Ectodermal cell (in vitro differentiated cells): ENCODE results near the gene NTN1.

Experiments
- H3K27ac ChIP-seq: 2 replicates; pipeline ENCODE4 v1.7.0; 2013; ENCODE audit warnings: mild to moderate bottlenecking, low read depth, low read length; ENCODE audit not compliant: insufficient read depth, poor library complexity, severe bottlenecking
- H3K27me3 ChIP-seq: 2 replicates; pipeline ENCODE4 v1.7.0; 2013; ENCODE audit warnings: mild to moderate bottlenecking, low read length; ENCODE audit not compliant: insufficient read depth, control insufficient read depth, poor library complexity, severe bottlenecking
- H3K36me3 ChIP-seq: one replicate; pipeline ENCODE4 v1.7.0; 2013; ENCODE audit warnings: low read length; ENCODE audit not compliant: control insufficient read depth, insufficient read depth
- H3K4me1 ChIP-seq: one replicate; pipeline ENCODE4 v1.7.0; 2013; ENCODE audit warnings: low read length; ENCODE audit not compliant: control insufficient read depth, insufficient read depth
- H3K4me3 ChIP-seq: 2 replicates; pipeline ENCODE4 v1.7.0; 2013; ENCODE audit warnings: low read depth, low read length, control low read depth; ENCODE audit not compliant: insufficient read depth
- H3K9me3 ChIP-seq: 2 replicates; pipeline ENCODE4 v1.7.0; 2013; ENCODE audit warnings: mild to moderate bottlenecking, low read length, moderate library complexity; ENCODE audit not compliant: control insufficient read depth
- WGBS, 2 experiments: methylation state at CpG; one replicate each; pipeline ENCODE4 v1.1.7; 2013; ENCODE audit warnings: missing lambda C conversion rate in 2 of 2; 5-methylcytosine and 5-hydroxymethylcytosine counted together

The NTN1 gene

DNA sequence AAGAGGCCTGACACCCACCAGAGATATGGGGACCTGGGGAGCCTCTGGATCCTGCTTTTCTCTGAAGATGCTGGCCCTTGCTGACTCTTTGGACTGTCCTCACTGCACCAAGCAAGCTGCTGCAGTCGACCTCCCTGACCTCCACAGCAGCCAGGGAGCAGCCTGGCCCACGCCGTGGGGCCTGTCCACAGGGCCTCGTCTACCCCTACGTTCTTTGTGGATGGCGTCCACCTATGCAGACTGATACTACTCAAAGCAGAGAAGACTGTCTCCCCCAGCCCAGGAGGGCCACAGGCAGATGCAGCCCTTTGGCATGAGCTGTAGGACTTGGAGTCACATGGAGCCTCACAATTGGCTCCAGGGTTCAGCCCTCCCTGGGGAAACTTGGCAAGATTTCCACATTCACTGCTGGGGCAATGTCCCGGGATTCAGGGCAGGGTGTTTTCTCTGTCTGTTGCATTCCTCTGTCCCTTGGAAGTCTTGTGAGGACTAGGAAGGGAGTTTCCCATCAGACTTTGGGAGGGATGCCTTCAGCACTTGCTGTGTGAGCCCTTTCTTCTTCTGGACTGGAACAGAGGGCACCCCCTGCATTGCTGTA, 152.2 kb downstream of the NTN1 start:
- Histone ChIP-seq H3K27me3 (peaks cover 4% of the 10 kb centered on the region), H3K27ac (no peak overlapping the region), H3K4me1 (peaks cover 7% of the 10 kb centered on the region), H3K9me3 (no peaks in the 10 kb centered on the region), H3K36me3 (no peaks in the 10 kb centered on the region), H3K4me3 (no peak overlapping the region)
- WGBS, 2 experiments: 82 to 86% methylated on average over 7 of the region's 7 CpGs

DNA sequence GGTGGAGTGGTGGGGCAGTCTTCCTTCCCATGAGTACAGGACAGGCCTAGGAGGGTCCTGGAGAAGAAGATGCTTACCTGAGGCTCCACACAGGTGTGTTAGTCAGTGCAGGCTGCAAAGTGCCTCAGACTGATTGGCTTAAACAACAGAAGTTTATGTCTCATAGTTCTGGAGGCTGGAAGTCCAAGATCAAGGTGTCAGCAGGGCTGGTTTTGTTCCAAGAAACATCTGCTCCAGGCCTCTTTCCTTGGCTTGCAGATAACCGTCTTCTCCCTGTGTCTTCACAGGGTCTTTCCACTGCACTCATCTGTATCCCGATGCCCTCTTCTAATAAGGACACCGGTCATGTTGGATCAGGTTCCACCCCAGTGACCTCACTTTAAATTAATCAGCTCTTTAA, 153.0 kb downstream of the NTN1 start:
- peaks cover 4% of the 10 kb centered on the region for H3K27me3 ChIP-seq
- H3K9me3 ChIP-seq: no peaks in the 10 kb centered on the region
- H3K4me3 ChIP-seq: no peak overlapping the region
- H3K4me1 ChIP-seq: peaks cover 15% of the 10 kb centered on the region
- WGBS, 2 experiments: 94 to 99% methylated on average over 3 of the region's 3 CpGs
- H3K36me3 ChIP-seq: no peaks in the 10 kb centered on the region
- no peak overlapping the region for H3K27ac ChIP-seq

DNA sequence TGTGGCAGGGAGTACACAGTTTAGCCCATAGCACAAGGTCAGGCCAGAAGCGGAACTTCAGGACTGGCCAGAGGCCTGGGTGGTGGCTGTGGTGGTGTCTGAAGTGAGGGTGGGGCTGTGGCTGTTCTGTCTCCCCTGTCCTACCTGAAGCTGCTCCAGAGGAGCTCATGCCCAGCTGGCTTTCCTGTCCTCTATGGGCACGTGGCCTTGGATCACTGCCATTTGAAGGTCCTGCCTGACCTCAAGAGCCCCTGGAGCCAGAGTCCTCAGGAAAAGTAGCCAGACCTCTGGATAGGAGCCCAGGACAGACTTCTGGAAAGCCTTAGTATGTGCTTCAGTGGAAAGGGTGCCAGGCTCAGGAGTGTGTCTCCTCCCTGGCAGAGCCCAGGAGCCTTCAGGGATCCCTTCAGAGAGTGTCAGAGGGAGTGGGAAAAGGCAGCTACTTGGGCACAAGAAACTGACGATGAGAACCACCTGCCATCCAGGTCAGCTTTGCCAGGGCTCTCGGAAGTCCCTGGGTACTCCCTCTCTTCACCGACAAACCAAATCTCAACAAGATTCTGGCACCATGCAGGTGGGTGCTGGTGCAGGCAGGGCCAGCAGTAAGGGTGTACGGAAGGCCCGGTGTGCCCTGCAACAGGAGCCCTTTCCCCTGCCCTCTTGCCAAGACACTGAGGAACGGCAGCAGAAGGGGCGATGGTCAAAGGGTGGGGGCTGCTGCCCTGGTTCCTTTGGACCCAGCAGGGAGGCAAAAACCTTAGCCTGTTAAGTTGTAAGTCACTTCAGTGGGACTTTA, 153.7 kb downstream of the NTN1 start:
- 94 to 97% methylated on average over 9 of the region's 9 CpGs for WGBS, 2 experiments
- no peak overlapping the region for H3K4me3 ChIP-seq
- no peaks in the 10 kb centered on the region for H3K36me3 ChIP-seq
- H3K9me3 ChIP-seq: no peaks in the 10 kb centered on the region
- peaks cover 16% of the 10 kb centered on the region for H3K4me1 ChIP-seq
- peaks cover 4% of the 10 kb centered on the region for H3K27me3 ChIP-seq
- H3K27ac ChIP-seq: no peak overlapping the region

DNA sequence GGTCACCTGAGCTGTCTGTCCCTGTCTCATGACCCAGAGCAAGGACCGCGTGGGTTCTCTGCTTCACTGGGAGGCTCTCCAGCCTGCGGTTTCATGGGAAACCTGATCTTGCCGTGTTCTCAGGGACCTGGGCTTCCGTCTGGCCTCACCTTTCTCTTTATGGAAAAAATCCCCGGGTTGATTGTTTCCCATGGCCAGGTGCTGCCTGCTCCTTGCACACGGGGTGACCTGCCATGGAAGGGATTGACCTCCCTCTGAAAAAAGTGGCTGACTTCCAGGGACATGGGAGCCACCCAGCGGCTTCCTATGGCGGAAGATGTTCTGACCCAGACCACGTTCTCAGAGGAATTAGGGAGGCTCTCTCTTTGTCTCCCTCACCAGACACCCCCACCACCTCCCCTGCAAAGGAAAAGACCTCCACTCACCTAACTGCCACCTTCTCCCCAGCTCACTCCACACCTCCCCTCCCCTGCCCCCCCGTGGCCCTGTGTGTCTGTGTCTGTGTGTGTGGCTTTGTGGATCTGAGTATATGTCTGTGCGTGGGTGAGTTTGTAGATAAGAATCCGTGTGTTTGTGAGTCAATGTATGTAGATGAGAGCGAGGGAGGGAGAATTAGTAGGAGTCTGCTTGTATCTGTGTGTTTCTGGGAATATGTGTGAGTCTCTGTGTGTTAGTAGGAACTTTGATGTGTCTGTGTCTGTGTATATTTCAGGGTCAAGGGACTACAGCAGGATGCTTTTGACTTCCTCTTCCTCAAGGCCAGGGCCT, 154.6 kb downstream of the NTN1 start:
- Histone ChIP-seq H3K27ac (no peak overlapping the region), H3K36me3 (no peaks in the 10 kb centered on the region), H3K27me3 (peaks cover 4% of the 10 kb centered on the region), H3K9me3 (no peaks in the 10 kb centered on the region), H3K4me1 (peaks cover 16% of the 10 kb centered on the region), H3K4me3 (no peak overlapping the region)
- 92 to 93% methylated on average over 13 to 14 of the region's 14 CpGs for WGBS, 2 experiments

DNA sequence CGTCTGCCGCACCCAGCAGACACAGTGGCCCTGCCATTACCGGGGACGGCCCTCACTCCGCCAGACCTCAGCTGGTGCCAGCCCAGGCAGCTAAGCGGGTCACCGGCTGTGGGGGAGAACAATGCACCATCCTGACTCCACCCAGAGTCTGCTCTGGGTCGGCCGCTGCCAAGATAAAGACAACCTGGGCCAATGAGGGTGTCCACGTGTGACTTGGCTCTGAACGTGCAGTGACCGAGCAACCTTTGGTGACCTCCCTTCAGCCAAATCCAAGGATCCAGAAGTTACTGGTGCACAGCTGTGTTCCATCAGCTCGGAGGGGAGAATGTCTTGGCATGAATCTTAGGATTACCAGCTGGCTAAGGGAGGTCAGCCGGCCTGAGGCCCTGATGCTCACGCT, 155.9 kb downstream of the NTN1 start:
- peaks cover 4% of the 10 kb centered on the region for H3K27me3 ChIP-seq
- no peaks in the 10 kb centered on the region for H3K9me3 ChIP-seq
- H3K4me1 ChIP-seq: peaks cover 8% of the 10 kb centered on the region
- H3K36me3 ChIP-seq: no peaks in the 10 kb centered on the region
- WGBS, 2 experiments: 93 to 94% methylated on average over 15 of the region's 15 CpGs
- no peak overlapping the region for H3K4me3 ChIP-seq
- H3K27ac ChIP-seq: no peak overlapping the region

DNA sequence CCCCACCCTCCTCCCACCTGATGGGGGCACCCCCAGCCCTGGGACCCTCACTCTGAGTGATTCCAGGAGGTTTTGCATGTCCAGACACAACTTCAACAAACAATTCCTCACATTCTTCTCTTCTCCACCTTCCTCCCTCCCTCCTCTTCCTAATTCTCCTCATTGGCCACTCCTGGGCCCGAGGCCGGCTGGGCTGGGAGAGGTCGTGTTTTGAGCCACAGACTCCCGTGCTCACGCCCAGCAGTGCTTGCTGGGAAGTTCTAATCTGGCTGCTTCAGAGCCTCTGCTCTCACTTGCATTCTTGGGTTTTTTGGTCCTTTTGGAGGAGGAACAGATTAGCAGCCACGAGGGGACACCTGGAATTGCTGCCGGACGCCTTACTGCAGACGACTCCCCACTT, 157.0 kb downstream of the NTN1 start:
- Histone ChIP-seq H3K27me3 (peaks cover 4% of the 10 kb centered on the region), H3K9me3 (no peaks in the 10 kb centered on the region), H3K4me3 (no peak overlapping the region), H3K27ac (no peak overlapping the region), H3K4me1 (peaks cover 8% of the 10 kb centered on the region), H3K36me3 (no peaks in the 10 kb centered on the region)
- 84 to 88% methylated on average over 9 of the region's 9 CpGs for WGBS, 2 experiments

DNA sequence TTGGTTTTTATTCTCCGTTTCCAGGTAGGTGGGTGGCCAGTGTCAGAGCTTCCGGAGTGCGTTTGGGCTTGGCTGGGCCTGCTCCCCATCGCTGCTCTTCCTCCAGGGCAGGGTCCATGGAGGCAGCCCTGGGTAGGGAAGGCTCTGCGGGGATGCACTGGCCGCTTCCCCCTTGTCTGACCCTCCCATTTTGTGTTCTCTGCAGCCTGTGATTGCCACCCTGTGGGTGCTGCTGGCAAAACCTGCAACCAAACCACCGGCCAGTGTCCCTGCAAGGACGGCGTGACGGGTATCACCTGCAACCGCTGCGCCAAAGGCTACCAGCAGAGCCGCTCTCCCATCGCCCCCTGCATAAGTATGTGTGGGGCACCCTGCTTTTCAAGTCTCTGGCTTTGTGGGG, 158.3 kb downstream of the NTN1 start:
- WGBS, 2 experiments: 83 to 85% methylated on average over 14 of the region's 14 CpGs
- Histone ChIP-seq H3K4me1 (peaks cover 8% of the 10 kb centered on the region), H3K27me3 (peaks cover 4% of the 10 kb centered on the region), H3K27ac (no peak overlapping the region), H3K36me3 (no peaks in the 10 kb centered on the region), H3K9me3 (no peaks in the 10 kb centered on the region), H3K4me3 (no peak overlapping the region)

DNA sequence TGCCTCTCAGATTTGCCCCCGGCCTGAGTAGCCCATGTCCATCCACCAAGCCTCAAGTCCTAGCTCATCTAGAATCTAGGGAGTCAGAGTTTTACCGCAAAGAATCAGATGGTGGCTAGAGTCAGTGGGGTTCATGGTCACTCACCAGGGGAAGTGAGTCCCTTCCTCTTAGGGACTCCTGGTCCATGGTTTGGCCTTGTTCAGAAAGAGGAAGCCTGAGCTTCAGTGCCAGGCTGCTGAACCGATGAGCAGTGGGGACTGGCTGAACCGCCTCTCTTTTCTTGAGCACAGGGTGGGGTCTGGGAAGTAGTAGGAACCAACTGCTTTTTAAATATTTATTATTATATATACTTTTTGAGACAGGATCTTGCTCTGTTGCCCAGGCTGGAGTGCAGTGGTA, 160.3 kb downstream of the NTN1 start:
- peaks cover 8% of the 10 kb centered on the region for H3K4me1 ChIP-seq
- 92 to 95% methylated on average over 4 of the region's 4 CpGs for WGBS, 2 experiments
- no peaks in the 10 kb centered on the region for H3K36me3 ChIP-seq
- H3K9me3 ChIP-seq: no peaks in the 10 kb centered on the region
- H3K4me3 ChIP-seq: no peak overlapping the region
- H3K27me3 ChIP-seq: no peaks in the 10 kb centered on the region
- no peak overlapping the region for H3K27ac ChIP-seq

DNA sequence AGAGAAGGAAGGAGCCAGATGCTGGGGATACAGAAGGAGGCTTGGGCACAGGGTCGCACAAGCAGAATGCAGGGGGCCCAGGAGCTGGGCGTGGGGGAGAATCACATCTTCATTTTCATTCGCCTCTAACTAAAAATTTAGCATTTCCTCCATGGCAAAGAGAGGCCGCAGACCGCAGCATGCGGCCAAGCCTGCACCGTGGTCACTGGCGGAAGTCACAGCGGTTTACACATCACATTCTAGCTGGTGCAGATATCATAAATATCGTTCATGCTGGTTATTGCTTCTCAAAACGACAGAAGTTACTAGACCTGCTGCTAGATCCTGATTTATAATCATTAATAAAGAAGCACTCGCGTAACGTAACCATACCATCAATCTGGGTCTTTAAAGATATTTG, 162.0 kb downstream of the NTN1 start:
- H3K4me3 ChIP-seq: no peak overlapping the region
- no peaks in the 10 kb centered on the region for H3K9me3 ChIP-seq
- H3K36me3 ChIP-seq: no peaks in the 10 kb centered on the region
- no peak overlapping the region for H3K27ac ChIP-seq
- WGBS, 2 experiments: 88 to 90% methylated on average over 14 of the region's 14 CpGs
- H3K4me1 ChIP-seq: peaks cover 8% of the 10 kb centered on the region
- H3K27me3 ChIP-seq: no peaks in the 10 kb centered on the region

DNA sequence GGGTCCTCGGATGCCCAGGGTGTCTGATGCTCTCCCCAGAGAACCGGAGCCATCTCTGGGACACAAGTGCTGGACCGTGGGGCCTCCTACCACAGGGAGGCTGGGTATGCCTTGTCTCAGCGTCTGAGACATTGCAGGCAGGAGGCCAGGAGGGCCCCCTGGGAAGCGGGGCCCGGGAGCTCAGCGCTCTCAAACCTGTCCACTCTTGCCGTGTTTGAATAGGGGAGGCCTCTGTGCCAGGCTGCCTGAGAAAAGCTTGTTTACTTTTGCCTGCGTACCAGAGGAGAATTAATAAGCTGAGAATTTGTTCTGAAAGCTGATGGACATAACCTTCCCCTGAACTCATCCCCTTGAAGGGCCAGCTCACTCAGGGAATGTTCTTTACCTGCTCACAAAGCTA, 163.8 kb downstream of the NTN1 start:
- Histone ChIP-seq H3K27ac (no peak overlapping the region), H3K4me1 (no peaks in the 10 kb centered on the region), H3K4me3 (no peak overlapping the region)

More for the DNA sequence above, 163.8 kb downstream of the NTN1 start:
- WGBS, 2 experiments: 86 to 88% methylated on average over 9 of the region's 9 CpGs
- H3K27me3 ChIP-seq: no peaks in the 10 kb centered on the region
- no peaks in the 10 kb centered on the region for H3K36me3 ChIP-seq
- H3K9me3 ChIP-seq: no peaks in the 10 kb centered on the region
